GM18951 (cell line): ENCODE measurements around the gene PARD3.

Experiments
- POLR2A ChIP-seq: IDR thresholded peaks from 4 replicates; pipeline ENCODE4 v1.6.1; 2011; ENCODE audit warnings: mild to moderate bottlenecking; ENCODE audit not compliant: insufficient read length, insufficient read depth; ENCODE audit errors: extremely low read depth
- in situ Hi-C: fragments of 300-500 bp; cut with MboI; formaldehyde crosslinking; loops from one replicate; pipeline ENCODE4 v1.12.0; 2022; ENCODE audit warnings: low sequenced_read_pairs, mixed read lengths, inconsistent platforms; ENCODE audit not compliant: unreplicated experiment

The PARD3 gene

GRCh38 chr10:34145715-34146114, 669.4 kb downstream of the PARD3 start:
- in situ Hi-C loops, result no loop called here

DNA sequence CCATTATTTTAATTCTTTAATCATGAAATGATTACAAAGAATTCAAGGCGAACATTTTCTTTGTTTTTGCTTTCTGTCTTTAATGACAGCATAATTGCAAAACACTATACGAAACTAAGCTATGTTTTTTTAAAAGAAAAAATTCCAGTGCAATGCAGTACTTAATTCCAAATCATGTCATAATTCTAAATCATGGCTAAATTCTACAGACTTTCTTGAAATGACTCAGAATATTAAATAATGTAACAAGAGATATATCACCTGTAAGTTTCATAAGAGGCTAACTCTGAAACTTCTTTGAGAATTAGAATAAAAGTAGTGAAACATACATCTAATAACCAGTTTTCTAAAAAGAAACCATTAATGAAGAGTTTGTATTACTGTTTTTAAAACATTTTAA, 671.6 kb downstream of the PARD3 start:
- no peak for TF ChIP-seq POLR2A
- in situ Hi-C loops, result no loop called here

More at GRCh38 chr10:34145715-34146114, 669.4 kb downstream of the PARD3 start:
- no peak for TF ChIP-seq POLR2A

DNA sequence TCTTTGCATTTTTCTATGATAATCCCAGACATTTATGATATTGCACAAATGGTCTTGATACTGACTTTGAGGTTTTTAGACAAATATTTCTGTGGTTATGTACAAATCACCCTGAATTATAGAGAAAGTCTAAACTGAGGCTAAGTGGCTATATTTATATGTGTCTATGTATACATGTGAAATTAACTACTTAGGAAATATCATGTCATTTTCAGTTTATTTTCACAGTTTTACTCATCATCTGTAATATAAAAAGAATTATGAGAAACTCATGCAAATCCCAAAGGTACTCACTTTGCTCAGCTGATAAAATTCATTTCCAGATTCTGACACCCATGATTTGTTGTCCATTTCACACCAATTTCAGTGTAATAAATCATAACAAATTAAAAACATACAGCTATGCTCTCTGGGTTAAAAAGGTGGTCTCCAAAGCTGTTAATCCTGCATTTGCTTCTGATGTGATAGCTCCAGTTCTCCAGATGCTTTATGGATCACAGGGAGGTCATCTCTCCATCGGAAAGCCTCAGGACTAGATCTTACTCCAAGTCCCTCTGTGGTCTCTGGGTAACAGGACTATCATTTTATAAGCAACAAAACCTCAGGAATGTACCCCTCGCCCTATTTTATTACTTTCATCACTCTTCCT, 673.9 kb downstream of the PARD3 start:
- no peak for TF ChIP-seq POLR2A
- in situ Hi-C loops, result no loop called here

DNA sequence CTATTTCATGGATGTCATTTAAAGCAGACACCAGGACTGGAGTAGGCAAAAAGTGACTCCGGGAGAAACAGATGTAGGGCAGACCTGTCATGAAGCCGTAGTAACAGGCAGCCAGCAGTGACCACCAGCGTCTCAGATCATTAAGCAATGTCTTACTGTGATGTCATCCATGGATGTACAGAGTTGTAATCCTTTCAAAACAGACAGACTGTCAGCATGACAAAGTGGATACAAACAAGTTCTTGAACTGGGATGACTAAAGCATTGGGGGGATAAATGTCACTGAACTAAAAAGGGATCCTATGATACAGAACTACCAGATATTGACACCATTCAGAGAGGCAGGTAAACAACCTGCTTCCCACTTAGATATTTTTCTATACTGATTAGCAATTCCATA, 675.5 kb downstream of the PARD3 start:
- in situ Hi-C loops, result no loop called here
- TF ChIP-seq POLR2A, result no peak

GRCh38 chr10:34137955-34138354, 677.1 kb downstream of the PARD3 start:
- in situ Hi-C loops, result no loop called here
- TF ChIP-seq POLR2A, result no peak

DNA sequence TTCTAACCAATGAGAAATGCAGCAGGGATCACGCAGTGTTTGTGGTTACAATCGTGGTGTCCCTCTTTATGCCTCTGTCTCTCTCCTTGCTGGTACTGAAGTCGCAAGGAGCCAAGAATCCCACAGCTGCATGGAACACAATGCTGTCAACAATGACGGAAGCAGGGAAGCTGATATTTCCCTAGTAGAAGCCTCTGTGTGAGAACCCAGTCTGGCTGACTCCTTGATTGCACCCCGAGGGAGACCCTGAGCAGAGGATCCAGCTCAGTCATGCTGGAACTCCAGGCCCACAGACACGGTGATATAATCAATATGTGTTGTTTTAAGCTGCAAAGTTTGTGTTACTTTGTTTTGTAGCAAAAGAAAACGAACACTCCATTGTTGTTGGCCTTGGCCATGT, 677.9 kb downstream of the PARD3 start:
- no peak for TF ChIP-seq POLR2A
- in situ Hi-C loops, result no loop called here

GRCh38 chr10:34135515-34135914, 679.6 kb downstream of the PARD3 start:
- in situ Hi-C loops, result no loop called here
- TF ChIP-seq POLR2A, result no peak

GRCh38 chr10:34134602-34135001, 680.5 kb downstream of the PARD3 start:
- no peak for TF ChIP-seq POLR2A
- in situ Hi-C loops, result no loop called here

- in situ Hi-C loops, result no loop called here
- no peak for TF ChIP-seq POLR2A
These were observed 681.7 kb downstream of the PARD3 start for GRCh38 chr10:34133406-34133805.

GRCh38 chr10:34131152-34131551, 683.9 kb downstream of the PARD3 start:
- in situ Hi-C loops, result no loop called here
- no peak for TF ChIP-seq POLR2A

DNA sequence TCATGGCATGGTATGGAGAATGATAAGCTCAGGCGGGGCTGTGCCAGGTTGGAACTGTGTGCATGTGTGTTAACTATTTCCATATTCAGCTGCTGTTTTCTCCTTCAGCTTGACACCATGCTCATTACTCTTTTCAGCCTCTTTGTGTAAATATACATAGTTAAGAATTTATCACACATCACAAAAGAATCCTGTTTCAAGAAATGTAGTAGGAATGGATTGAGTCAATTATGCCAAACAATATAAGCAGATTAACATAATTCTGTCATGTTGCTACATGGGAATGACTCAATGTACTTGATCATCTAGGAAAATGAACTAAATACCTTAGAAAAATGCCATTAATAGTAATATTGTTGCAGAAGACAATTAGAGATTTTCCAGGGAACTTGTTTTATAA, 687.4 kb downstream of the PARD3 start:
- in situ Hi-C loops, result no loop called here
- no peak for TF ChIP-seq POLR2A

DNA sequence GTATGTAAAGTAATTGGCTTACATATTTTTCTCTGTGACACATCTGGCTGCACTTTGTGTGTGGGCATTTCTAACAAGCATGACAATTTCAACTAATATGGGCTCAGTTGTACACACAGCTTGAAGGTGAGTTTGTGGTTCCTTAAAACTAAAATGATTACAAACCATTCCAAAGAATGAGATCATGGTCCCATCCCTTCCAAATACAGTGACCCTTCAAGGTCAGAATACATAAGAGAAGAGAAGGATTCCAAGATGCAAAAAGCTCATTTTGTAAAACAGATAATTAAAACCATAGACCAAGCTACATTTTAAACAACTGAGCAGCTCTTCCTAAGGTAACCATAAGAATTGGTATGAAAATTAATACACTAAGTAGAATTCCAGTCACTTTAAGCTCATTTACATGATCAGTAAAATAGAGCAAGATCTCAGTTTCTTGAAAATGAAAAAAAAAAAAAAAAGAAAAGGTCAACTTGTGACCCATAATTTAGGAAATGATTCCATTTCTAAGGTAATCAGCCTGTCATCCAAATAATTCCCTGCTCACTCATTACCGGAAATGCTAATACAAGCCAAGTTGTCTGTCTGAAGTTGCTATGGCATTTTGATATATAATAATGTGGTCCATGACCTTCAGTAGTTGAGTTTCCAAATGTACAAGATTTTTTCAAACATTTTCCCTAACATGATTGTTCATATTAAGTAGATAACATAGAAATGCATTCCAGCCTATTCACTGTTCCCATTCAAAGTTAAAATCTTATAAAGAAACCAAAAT, 688.5 kb downstream of the PARD3 start:
- TF ChIP-seq POLR2A, result no peak
- in situ Hi-C loops, result no loop called here

- in situ Hi-C loops, result no loop called here
- no peak for TF ChIP-seq POLR2A
These were observed 689.4 kb downstream of the PARD3 start for GRCh38 chr10:34125702-34126101.

DNA sequence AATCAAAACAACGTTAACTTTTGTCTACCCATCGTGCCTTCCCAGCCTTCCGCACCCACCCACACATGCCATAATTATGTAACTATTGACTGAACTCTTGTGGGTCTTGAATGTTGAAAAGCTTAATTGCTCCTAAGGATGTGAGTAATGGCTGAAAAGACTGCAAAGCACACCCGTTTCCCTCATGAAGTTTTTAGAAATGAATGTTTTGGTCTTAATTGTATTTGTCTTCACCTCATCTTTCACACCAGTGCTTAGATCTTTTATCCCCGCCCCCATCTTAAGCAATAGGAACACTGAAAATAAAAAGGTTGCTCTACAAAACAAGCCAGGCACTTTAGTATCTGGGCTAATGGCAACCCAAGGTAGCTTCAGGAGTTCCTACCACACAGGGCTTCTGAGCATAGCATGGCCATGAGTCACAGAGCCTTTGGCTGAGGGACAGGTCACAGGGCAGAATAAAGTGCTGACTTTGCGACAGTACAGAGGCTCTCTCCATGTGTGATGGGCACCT, 690.5 kb downstream of the PARD3 start:
- no peak for TF ChIP-seq POLR2A
- in situ Hi-C loops, result no loop called here
